Measurements from ENCODE around the gene ALG3.

The ALG3 gene

GRCh38 chr3:184261270-184261853 is 12.6 kb upstream of the ALG3 start, which contains the start of gene CAMK2N2:
Gene CAMK2N2 (minus strand): TSS chr3:184261553. CDS start chr3:184261285, 268 bp downstream.
- no peak for DNase-seq (ENCODE audit: low read depth)
- peak within 1 kb of the TSS; percentile 51 for H3K4me3 ChIP-seq (ENCODE audit: low read depth, low read length)

GRCh38 chr3:184260724-184261269 is 12.0 kb upstream of the ALG3 start:
- peak overlapping the region; percentile 51 for H3K4me3 ChIP-seq (ENCODE audit: low read depth, low read length)
- DNase-seq (ENCODE audit: low read depth), result no peak

- no peak for DNase-seq (ENCODE audit: low read depth)
- peak overlapping the region; percentile 51 for H3K4me3 ChIP-seq (ENCODE audit: low read depth, low read length)
Observed at GRCh38 chr3:184259878-184260723, 11.3 kb upstream of the ALG3 start.

- no peak for DNase-seq (ENCODE audit: low read depth)
- H3K4me3 ChIP-seq (ENCODE audit: low read depth, low read length), result no peak overlapping the region
Observed at GRCh38 chr3:184259396-184259877, 10.7 kb upstream of the ALG3 start.

DNA sequence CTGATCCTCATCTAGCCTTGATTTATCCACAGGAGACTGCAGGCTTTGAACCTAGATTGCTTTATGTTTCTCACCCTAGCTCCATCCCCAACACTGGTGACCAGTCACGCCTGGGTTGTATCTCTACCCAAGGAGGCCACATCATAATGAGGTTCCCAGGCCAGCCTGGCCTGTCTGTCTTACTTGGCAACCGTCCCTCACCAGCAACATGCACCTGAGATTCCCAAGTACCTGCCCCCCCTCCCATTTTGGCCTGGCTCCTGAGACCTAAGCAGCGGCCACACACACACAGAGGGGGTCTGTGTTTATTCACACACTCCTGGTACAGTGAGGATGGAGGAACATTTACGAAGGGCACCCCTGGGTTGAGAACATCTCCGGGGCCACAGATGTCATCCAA is 10.2 kb upstream of the ALG3 start:
- DNase-seq (ENCODE audit: low read depth), result no peak

DNA sequence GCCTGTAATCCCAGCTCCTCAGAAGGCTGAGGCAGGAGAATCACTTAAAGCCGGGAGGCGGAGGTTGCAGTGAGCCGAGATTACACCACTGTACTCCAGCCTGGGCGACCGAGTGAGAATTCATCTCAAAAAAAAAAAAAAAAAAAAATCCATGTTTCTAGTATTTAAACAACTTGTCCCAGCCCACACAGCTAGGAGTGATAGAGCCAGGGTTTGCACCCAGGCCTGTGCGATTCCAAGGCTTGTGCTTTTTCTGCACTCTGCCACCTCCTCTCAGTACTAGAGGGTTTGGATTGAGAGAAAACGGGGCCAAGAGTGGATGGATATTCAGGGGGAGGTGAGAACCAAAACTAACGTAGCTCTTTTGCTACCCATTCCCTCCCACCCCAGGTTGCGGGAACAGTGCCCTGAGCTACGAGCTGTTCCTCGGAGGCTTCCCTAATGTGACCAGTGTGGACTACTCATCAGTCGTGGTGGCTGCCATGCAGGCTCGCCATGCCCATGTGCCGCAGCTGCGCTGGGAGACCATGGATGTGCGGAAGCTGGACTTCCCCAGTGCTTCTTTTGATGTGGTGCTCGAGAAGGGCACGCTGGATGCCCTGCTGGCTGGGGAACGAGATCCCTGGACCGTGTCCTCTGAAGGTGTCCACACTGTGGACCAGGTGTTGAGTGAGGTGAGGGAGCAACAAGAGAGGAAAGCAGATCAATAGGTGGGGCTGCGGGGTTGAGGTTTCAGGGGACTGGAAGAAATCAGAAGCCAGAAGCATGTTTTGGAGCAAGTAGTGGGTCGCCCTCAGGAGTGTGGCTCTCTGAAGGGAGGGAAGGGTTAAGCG is 8.5 kb upstream of the ALG3 start:
- no peak overlapping the region for H3K4me3 ChIP-seq (ENCODE audit: low read depth, low read length)
- DNase-seq (ENCODE audit: low read depth), result no peak

More for the DNA sequence above, 10.2 kb upstream of the ALG3 start:
- H3K4me3 ChIP-seq (ENCODE audit: low read depth, low read length), result no peak overlapping the region

DNA sequence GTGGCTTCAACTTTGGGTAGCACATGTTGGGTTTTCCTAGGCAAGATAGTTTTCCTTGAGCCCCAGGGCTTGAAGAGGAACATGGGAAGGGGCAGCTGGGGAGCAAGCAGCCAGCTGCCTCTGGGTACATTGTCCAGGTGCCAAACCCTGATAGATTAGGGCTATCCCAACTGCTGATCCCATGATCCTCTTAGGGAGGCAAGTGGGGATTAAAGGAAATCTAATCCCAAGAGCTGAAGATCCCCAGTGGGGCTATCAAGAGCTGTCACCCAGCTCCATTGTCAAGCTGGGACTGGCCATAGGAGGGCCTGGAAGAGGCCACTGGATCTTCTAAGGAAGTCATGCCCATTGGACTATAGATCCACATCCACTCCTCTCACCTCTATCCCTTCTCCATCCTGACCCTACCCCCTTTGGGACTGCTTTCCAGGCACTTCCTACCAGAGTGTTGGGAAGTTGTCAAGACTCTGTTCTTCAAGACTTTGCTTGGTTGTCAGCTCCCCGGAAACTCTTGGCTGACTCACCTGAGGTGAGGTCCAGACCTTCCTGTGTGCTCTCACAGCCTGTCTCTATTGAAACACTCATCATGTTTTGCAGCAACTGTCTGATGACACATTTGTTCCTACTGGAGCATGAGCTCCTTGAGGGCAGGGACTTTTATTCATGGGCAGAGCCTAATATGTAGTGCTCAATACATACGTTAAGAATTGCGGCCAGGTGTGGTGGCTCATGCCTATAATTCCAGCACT is 6.7 kb upstream of the ALG3 start:
- no peak overlapping the region for H3K4me3 ChIP-seq (ENCODE audit: low read depth, low read length)
- DNase-seq (ENCODE audit: low read depth), result no peak

GRCh38 chr3:184250167-184250828 is 1.5 kb upstream of the ALG3 start:
- DNase-seq (ENCODE audit: low read depth), result no peak
- H3K4me3 ChIP-seq (ENCODE audit: low read depth, low read length), result peak overlapping the region; percentile 86

DNA sequence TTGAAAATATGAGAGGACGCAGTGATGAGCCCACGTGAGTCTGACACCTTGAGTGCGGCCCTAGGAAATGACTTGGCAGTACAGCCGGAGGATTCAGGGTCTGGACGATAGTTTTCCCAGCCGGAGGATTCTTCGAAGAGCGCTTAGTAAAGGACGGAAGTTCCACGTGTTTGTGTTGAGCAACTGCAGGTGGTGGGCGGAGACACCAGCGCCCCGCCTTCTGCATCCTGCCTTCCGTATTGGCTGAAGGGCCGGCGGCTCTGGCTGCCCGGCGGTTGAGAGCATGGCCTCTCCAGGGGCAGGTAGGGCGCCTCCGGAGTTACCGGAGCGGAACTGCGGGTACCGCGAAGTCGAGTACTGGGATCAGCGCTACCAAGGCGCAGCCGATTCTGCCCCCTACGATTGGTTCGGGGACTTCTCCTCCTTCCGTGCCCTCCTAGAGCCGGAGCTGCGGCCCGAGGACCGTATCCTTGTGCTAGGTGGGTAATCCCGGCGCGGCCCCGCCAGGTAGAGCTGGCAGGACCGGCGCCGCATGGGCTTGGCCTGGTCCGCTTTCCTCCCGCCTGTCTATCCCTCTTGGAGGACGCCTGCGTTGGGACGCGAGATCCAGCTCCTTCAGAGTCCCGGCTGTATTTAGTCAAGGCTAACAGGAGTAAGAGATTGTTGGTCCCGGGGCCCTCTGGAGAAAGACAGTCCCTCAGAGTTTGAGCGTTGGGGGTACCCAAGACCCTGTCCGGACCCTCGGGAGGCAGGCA is 827 bp upstream of the ALG3 start, which contains the start of gene EEF1AKMT4:
TSS of gene EEF1AKMT4 (plus strand) at position 261 of the 755 bp plus-strand sequence. CDS start at position 284, 23 bp downstream.
- peak within 1 kb of the TSS; percentile 86 for H3K4me3 ChIP-seq (ENCODE audit: low read depth, low read length)
- DNase-seq (ENCODE audit: low read depth), result peak; percentile 95

DNA sequence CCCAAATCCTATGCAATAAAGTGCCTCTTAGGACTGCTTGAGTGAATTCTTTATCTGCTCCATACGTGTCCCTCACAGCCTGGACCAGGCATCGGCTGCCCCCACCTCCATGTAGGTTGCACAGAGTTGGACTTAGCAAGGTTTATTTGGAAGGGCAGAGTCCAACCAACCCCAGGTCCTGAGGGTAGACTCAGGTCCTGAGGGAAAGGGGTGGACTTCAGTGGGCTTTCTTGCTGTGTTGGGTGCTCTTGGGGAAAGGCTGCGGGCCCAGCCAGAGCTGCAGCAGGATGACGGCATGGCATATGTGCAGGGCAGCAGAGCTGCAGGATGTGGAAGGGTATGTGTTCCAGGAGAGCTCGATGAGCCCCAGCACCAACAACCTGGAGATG is 6.5 kb downstream of the ALG3 start:
- no peak overlapping the region for H3K4me3 ChIP-seq (ENCODE audit: low read depth, low read length)
- no peak for DNase-seq (ENCODE audit: low read depth)

GRCh38 chr3:184241447-184242296 is 7.1 kb downstream of the ALG3 start:
- H3K4me3 ChIP-seq (ENCODE audit: low read depth, low read length), result no peak overlapping the region

DNA sequence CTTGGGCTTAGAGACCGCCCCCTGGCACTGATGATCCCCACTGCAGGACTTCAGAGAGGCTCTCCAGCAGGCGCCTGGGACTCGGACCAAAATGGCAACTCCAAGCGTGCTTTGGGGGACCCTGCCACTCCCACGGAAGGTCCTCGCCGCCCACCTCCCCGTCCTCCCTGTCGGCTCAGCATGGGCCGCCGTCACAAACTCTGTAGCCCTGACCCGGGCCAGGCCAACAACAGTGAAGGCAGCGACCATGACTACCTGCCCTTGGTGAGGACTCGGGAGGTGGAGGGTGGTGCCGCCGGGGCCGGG is 7.7 kb downstream of the ALG3 start:
- H3K4me3 ChIP-seq (ENCODE audit: low read depth, low read length), result no peak overlapping the region
- DNase-seq (ENCODE audit: low read depth), result no peak

More at GRCh38 chr3:184241447-184242296, 7.1 kb downstream of the ALG3 start:
- DNase-seq (ENCODE audit: low read depth), result no peak

DNA sequence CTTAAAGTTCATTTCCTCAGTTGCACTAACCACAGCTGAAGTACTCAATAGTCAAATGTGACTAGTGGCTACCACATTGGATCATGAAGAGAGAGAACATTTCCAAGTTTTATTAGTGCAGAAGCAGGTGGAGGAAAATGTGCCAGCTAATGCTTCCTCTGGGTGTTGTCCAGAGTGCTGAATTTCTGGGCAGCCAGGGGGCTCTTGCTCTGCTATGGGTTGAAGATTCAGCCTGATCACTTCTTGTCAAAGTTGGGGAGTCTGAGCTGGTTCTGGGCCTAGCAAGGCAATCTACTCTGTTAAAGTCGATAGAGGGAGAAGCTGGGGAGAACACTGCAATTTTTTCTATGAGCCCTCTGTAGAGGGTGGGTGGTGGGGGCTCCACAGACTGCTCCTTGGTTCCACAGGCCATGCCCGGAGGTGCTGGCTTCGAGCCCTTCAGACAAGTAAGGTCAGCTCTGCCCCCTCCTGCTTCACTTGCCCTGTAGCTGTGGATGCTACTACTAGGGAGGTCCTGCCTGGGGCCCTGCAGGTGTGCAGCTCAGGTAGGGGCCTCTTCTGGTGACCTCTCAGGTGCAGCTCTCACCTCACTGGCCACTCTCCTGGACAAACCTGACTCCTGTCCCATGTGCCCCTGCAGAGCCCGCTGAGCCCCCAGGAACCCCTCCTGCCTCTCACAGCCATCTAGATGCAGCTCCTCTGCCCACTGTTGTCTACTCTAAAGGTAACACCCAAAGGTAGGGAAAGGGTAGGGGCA is 8.2 kb downstream of the ALG3 start:
- H3K4me3 ChIP-seq (ENCODE audit: low read depth, low read length), result no peak overlapping the region
- no peak for DNase-seq (ENCODE audit: low read depth)

GRCh38 chr3:184239708-184240107 is 9.1 kb downstream of the ALG3 start:
- no peak overlapping the region for H3K4me3 ChIP-seq (ENCODE audit: low read depth, low read length)
- no peak for DNase-seq (ENCODE audit: low read depth)

DNA sequence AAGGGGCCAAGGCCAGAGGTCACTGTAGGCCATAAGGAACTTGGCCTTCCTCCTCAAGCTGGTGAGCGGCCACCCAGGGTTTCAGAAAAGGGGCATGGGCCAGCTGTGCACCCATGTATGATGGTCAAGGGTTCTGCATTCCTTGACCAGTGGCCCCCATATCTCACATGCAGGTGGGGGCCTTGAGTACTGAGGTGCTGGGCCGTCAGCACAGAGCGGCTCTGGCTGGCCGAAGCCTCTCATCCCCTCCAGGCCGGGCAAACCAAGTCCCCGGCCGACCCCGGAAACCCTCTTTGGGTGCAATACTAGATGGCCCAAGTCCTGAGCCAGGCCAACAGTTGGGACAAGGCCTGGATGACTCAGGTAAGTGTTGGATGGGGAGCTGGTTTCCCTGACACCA is 9.5 kb downstream of the ALG3 start:
- no peak for DNase-seq (ENCODE audit: low read depth)

GRCh38 chr3:184238246-184238818 is 10.4 kb downstream of the ALG3 start:
- DNase-seq (ENCODE audit: low read depth), result no peak
- no peak overlapping the region for H3K4me3 ChIP-seq (ENCODE audit: low read depth, low read length)

More for the DNA sequence above, 9.5 kb downstream of the ALG3 start:
- no peak overlapping the region for H3K4me3 ChIP-seq (ENCODE audit: low read depth, low read length)
